ENCODE measurements around the gene CCR5AS.
"Not testable (repeated sequence)": the region's sequence is repeated elsewhere in the genome, so short reads cannot be mapped to it uniquely, and the experiment has no call there.

The CCR5AS gene

GRCh38 chr3:46353090-46353489, 53.8 kb downstream of the CCR5AS start:
- no peak for DNase-seq

DNA sequence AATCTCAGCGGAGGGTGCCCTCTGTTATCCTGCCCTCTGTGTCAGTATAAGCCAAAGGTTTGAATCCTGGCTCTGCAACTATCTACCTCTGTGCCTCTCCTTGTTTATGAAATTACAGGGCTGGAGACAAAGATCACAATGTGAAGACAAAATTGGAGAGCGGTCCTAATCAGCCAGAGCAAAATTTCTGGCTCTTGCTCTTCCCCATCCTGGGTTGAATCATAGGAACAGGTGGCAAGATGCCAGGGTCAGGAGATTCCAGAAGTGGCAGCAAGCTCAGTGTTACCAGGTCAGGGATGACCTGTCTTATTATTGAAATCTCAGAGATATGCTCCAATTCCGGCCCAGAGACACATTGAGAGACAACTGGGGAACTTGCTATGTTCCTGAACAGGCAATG, 55.2 kb downstream of the CCR5AS start:
- no peak for DNase-seq

DNA sequence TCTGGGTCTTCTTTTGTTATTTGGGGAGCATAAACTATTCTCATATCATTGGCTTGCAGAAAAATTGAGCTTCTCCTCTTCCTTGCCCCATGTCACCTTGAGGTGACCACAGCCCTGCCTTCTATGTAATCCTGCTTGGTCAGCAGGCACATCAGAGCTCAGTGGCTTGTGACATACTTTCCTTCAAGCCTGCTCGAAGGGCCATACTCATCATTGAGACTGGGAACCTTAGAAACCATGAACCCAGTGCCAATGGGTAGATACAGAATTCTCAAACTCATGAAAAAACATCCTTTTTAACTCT, 56.7 kb downstream of the CCR5AS start:
- DNase-seq, result no peak

GRCh38 chr3:46349484-46350261, 57.2 kb downstream of the CCR5AS start:
- no peak for DNase-seq

GRCh38 chr3:46348823-46349482, 57.9 kb downstream of the CCR5AS start:
- DNase-seq, result no peak

- no peak for DNase-seq
Measured at GRCh38 chr3:46344476-46344875, 62.4 kb downstream of the CCR5AS start.

DNA sequence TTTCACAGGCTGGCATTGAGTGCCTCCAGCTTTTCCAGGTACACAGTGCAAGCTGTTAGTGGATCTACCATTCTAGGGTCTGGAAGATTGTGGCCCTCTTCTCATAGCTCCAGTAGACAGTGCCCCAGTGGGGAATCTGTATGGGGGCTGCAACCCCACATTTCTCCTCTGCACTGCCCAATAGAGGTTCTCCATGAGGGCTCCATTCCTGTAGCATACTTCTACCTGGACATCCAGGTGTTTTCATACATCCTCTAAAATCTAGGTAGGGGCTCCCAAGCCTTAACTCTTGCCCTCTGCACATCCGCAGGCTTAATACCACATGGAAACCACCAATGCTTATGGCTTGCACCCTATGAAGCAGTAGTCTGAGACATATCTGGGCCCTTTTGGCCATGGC, 68.0 kb downstream of the CCR5AS start:
- DNase-seq, result no peak

GRCh38 chr3:46337911-46338310, 69.0 kb downstream of the CCR5AS start:
- no peak for DNase-seq

DNA sequence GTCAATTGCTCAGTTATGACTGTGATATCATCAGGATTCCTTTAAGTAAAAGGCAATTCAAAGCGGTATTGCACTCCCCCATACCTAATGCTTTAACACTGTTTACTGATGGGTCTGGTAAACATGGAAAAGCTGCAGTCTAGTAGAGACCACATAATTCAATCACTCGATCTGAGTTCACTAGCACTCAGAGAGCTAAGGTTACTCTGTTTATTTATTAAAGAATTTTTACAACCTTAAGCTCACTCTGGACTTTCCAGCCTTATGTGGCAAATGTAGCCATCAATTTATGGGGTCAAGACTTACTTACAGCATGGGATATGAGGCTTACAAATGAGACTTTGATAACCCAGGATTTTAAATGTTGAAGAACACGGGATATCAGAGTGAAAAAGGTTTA, 71.3 kb downstream of the CCR5AS start:
- no peak for DNase-seq

- no peak for DNase-seq
Measured at GRCh38 chr3:46334741-46335478, 72.0 kb downstream of the CCR5AS start.

- not testable (repeated sequence) for DNase-seq
Measured at GRCh38 chr3:46330676-46331075, 76.2 kb downstream of the CCR5AS start.

- no peak for DNase-seq
Measured at GRCh38 chr3:46325645-46326300, 81.1 kb downstream of the CCR5AS start.

GRCh38 chr3:46324036-46324435, 82.8 kb downstream of the CCR5AS start:
- no peak for DNase-seq

- DNase-seq, result no peak
Measured at GRCh38 chr3:46321461-46322104, 85.3 kb downstream of the CCR5AS start.

DNA sequence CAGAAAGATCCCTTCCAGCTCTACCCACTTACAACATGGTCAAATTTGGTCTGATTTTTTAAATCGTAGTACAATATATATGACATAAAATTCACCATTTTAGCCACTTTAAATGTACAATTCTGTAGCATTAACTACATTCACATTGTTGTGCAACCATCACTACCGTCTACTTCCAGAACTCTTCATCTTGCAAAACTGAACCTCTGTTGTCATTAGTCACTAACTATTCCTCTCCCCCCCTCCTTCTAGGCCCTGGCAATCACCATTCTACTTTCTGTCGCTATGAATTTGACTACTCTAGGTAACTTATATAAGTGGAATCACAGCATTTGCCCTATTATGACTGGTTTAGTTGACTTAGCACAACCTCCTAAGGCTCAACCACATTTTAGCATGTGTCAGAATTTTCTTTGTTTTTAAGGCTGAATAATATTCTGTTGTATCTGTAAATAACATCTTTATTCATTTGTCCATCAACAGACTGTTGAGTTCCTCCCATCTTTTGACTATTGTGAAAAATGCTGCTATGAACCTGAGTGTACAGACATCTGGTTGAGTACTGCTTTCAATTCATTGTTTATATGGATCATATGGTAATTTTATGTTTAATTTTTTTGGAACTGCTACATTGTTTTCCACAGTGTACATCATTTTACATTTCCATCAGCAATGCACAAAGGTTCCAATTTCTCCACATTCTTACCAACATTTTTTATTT, 88.5 kb downstream of the CCR5AS start:
- no peak for DNase-seq

DNA sequence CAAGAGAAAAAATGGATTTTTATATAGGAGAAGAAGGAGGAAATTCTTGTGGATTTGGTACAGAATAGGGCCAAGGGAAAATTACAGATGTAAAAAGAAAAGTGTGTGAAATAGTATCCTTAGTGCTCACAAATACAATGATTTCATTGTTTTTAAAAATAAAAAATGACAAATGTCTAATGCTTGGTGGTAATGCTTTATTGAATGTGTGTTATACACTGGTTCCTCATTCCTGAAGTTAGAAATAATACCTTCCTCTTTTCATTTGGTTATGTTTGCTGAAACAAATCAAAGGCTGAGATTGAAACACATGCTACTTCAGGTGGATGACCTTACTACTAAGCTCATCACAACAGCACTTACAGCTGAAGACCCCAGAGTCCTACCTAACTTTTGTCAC, 90.7 kb downstream of the CCR5AS start:
- DNase-seq, result no peak

DNA sequence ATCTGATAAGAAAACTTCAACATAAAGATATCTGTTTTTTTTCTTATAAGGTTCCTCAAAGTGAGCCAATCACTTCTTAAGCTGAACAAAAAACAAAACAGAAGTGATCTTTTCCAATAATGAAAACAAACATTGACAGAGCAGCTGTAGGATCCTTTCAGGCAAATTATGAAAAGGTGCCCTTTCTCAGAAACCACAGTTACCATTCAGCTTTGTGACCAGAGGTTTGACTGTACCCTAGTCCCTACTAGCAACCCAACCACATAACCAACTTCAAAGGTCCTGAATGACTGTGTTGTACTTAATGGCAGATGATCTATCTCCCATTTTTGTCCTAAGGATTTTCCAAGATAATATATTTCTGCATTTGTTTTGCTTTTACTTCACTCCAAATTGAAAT, 92.3 kb downstream of the CCR5AS start:
- DNase-seq, result no peak
